Measurements from ENCODE around the gene CAMTA1. TPM values are rescaled to one million over a fixed set of nuclear protein-coding genes. Genes with fewer than 3 reads are reported as not detected.

The CAMTA1 gene
- total and polyA plus RNA-seq, 8 donors = 42.8 to 213 (median 118) TPM

- TF ChIP-seq CTCF (IDR thresholded peaks at IDR 0.05) (no peak), EP300 (IDR thresholded peaks at IDR 0.05) (no peak), POLR2A (IDR thresholded peaks at IDR 0.05) (no peak), POLR2AphosphoS5 (IDR thresholded peaks at IDR 0.05) (no peak)
- no peaks in the 10 kb centered on the region for H3K9me3 ChIP-seq
- peaks cover 0 to 44% (median 6%) of the 10 kb centered on the region in 3 donors for H3K27me3 ChIP-seq
- intact Hi-C loops (cut with DNase I; ENCODE audit: low total_unique reads) = no loop called here
- no peak for DNase-seq
- no peak overlapping the region for H3K4me3 ChIP-seq
- no peaks in the 10 kb centered on the region for H3K36me3 ChIP-seq
- peaks cover 0 to 7% (median 5%) of the 10 kb centered on the region in 4 donors for H3K4me1 ChIP-seq
- 65 to 75% (median 66%) methylated on average over 12 to 16 of the region's 16 CpGs for WGBS, 5 donors
- H3K27ac ChIP-seq = no peak overlapping the region
Observed at GRCh38 chr1:6955357-6956094, 170.3 kb downstream of the CAMTA1 start.

- 72 to 77% (median 74%) methylated on average over 11 of the region's 11 CpGs for WGBS, 5 donors
- TF ChIP-seq EP300 (IDR thresholded peaks at IDR 0.05) = no peak
- TF ChIP-seq POLR2AphosphoS5 (IDR thresholded peaks at IDR 0.05) = no peak
- no peak for TF ChIP-seq POLR2A (IDR thresholded peaks at IDR 0.05)
- TF ChIP-seq CTCF (IDR thresholded peaks at IDR 0.05) = no peak
- Histone ChIP-seq H3K4me3 (no peak overlapping the region), H3K27ac (no peak overlapping the region), H3K4me1 (peaks cover 0 to 10% (median 6%) of the 10 kb centered on the region in 4 donors), H3K9me3 (no peaks in the 10 kb centered on the region), H3K36me3 (no peaks in the 10 kb centered on the region), H3K27me3 (peaks cover 0 to 48% (median 12%) of the 10 kb centered on the region in 3 donors)
- intact Hi-C loops (cut with DNase I; ENCODE audit: low total_unique reads) = no loop called here
- no peak for DNase-seq
Observed at GRCh38 chr1:6956488-6957159, 171.4 kb downstream of the CAMTA1 start.

GRCh38 chr1:6957341-6957740, 172.1 kb downstream of the CAMTA1 start:
- Histone ChIP-seq H3K36me3 (no peaks in the 10 kb centered on the region), H3K4me1 (peaks cover 0 to 16% (median 9%) of the 10 kb centered on the region in 4 donors), H3K27me3 (peaks cover 0 to 55% (median 19%) of the 10 kb centered on the region in 3 donors), H3K4me3 (no peak overlapping the region), H3K9me3 (no peaks in the 10 kb centered on the region), H3K27ac (no peak overlapping the region)
- intact Hi-C loops (cut with DNase I; ENCODE audit: low total_unique reads) = no loop called here
- DNase-seq = no peak
- WGBS, 5 donors = 84 to 95% (median 89%) methylated on average over 5 of the region's 5 CpGs
- TF ChIP-seq POLR2AphosphoS5 (IDR thresholded peaks at IDR 0.05) = no peak

GRCh38 chr1:6958407-6959030, 173.3 kb downstream of the CAMTA1 start:
- no peak overlapping the region for H3K27ac ChIP-seq
- H3K27me3 ChIP-seq = peaks cover 0 to 67% (median 31%) of the 10 kb centered on the region in 3 donors
- H3K9me3 ChIP-seq = no peaks in the 10 kb centered on the region
- no peak overlapping the region for H3K4me3 ChIP-seq
- H3K36me3 ChIP-seq = no peaks in the 10 kb centered on the region
- no peak for DNase-seq
- H3K4me1 ChIP-seq = peaks cover 2 to 26% (median 19%) of the 10 kb centered on the region in 4 donors
- TF ChIP-seq CTCF (IDR thresholded peaks at IDR 0.05) (no peak), EP300 (IDR thresholded peaks at IDR 0.05) (no peak), POLR2AphosphoS5 (IDR thresholded peaks at IDR 0.05) (no peak), POLR2A (IDR thresholded peaks at IDR 0.05) (no peak)
- intact Hi-C loops (cut with DNase I; ENCODE audit: low total_unique reads) = no loop called here
- 86 to 94% (median 93%) methylated on average over 15 of the region's 15 CpGs for WGBS, 5 donors

All from stomach (tissue), 9 donors.